Fibroblast of skin of abdomen (primary cell): ENCODE data around the gene DHX32. TPM values are rescaled to one million over a fixed set of nuclear protein-coding genes. Genes with fewer than 3 reads are reported as not detected.
"Not testable (repeated sequence)": the region's sequence is repeated elsewhere in the genome, so short reads cannot be mapped to it uniquely, and the experiment has no call there.

ENCODE experiments used
- DNase-seq: peaks from one replicate; pipeline ENCODE4 v3.0.0-alpha.2; 2013
- polyA plus RNA-seq, 2 experiments: library from polyadenylated mRNA; unstranded; fragments of 120-200 nt; gene quantifications; one replicate each; pipeline ENCODE4 v1.2.1, GENCODE V29; 2013; ENCODE audit not compliant: insufficient read length in 2 of 2

Gene DHX32, protein sequence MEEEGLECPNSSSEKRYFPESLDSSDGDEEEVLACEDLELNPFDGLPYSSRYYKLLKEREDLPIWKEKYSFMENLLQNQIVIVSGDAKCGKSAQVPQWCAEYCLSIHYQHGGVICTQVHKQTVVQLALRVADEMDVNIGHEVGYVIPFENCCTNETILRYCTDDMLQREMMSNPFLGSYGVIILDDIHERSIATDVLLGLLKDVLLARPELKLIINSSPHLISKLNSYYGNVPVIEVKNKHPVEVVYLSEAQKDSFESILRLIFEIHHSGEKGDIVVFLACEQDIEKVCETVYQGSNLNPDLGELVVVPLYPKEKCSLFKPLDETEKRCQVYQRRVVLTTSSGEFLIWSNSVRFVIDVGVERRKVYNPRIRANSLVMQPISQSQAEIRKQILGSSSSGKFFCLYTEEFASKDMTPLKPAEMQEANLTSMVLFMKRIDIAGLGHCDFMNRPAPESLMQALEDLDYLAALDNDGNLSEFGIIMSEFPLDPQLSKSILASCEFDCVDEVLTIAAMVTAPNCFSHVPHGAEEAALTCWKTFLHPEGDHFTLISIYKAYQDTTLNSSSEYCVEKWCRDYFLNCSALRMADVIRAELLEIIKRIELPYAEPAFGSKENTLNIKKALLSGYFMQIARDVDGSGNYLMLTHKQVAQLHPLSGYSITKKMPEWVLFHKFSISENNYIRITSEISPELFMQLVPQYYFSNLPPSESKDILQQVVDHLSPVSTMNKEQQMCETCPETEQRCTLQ
- polyA plus RNA-seq (2013, experiment 1 of 2; ENCODE audit: insufficient read length) = 21.2 TPM
- polyA plus RNA-seq (2013, experiment 2 of 2; ENCODE audit: insufficient read length) = 20.1 TPM

DNA sequence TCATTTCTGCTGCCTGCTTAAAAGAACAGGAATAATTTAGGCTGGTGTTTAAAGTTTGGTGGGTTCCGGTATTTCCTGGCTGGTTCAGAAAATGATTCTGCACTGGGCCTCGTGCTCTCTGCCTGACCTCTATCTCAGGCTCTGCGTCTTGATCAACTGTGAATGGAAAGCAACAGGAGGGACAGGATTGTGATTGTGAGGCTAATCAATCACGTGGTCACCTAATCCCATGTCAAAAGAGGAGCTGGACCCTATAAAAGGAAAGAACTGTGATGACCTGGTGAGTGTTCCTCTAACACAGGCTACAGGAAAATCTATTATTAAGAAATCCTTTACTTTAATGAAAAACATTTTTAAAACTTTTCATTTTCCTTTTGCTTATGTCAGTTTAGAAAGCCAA, at the start of gene DHX32:
TSS of gene DHX32 (minus strand) at position 101 of the 400 bp plus-strand sequence. CDS start 468 bp downstream, outside the sequence.
- DNase-seq = no peak

DNA sequence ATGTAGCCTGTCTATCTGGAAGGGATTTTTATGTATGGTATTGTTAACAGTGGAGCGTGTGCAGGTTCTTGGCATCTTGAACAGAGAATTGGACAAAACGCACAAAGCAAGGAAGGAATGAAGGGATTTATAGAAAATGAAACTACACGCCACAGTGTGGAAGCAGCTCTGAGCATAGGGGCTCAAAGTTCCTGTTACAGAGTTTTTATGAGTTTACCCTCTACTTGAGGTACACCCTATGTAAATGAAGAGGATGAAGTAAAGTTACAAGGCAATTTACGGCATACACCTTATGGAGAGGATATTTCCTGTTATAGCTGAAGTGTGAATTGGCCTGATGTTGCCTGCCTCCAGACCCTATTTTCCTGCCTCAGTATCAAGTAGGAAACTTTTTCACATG, 48.5 kb upstream of the DHX32 start:
- no peak for DNase-seq

GRCh38 chr10:125928928-125929585, 48.0 kb upstream of the DHX32 start:
- no peak for DNase-seq

- DNase-seq = not testable (repeated sequence)
These were observed 46.2 kb upstream of the DHX32 start for GRCh38 chr10:125927265-125927664.

GRCh38 chr10:125926247-125926646, 45.2 kb upstream of the DHX32 start:
- DNase-seq = no peak

GRCh38 chr10:125925262-125925834, 44.3 kb upstream of the DHX32 start:
- no peak for DNase-seq

DNA sequence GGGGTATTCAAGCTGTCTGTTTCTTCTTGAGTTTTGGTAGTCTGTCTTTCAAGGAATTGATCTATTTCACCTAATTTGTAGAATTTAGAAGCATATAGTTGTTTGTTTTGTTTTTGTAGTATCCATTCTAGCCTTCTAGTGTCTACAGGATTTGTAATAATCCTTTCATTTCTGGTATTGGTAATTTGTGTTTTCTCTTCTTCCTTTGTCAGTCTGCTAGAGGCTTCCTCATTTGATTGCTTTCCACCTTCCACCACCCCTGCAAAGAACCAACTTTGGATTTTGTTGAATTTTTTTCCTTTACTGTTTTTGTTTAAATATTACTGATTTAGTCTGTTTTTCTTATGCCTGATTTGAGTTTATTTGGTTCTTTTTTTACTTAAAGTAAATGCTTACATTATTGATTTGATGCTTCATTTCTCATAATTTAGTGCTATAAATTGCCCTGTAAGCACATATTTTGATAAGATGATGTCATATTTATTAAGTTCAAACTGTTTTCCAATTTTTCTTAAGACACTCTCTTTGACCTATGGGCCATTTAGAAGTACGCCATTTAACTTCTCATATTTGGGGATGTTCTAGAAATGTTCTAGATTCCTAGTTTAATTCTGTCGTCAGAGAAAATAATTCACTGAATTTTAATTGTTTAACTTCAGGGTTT, 40.7 kb upstream of the DHX32 start:
- DNase-seq = not testable (repeated sequence)

DNA sequence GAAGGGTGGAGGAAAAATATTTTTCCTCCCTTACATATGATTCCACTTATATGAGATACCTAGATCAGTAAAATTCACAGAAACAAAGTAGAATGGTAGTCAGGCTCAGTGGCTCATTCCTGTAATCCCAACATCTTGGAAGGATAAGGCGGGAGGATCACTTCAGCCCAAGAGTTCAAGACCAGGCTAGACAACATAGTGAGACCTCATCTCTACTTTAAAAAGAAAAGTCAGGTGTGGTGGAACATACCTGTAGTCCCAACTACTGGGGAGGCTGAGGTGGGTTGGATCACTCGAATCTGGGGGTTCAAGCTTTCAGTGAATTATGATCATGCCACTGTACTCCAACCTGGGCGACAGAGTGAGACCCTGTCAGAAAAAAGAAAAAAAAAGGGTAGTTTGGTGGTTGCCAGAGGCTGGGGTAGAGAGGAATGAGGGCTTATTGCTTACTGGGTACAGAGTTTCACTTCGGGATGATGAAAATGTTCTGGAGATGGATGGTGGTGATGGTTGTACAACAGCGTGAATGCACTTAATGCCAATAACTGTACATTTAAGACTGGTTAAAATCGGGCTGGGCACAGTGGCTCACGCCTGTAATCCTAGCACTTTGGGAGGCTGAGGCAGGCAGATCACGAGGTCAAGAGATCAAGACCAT, 36.7 kb upstream of the DHX32 start:
- DNase-seq = not testable (repeated sequence)

- no peak for DNase-seq
These were observed 35.9 kb upstream of the DHX32 start for GRCh38 chr10:125916977-125917376.

- DNase-seq = not testable (repeated sequence)
These were observed 32.2 kb upstream of the DHX32 start for GRCh38 chr10:125913277-125913676.

- no peak for DNase-seq
These were observed 30.9 kb upstream of the DHX32 start for GRCh38 chr10:125911990-125912389.

- no peak for DNase-seq
These were observed 30.1 kb upstream of the DHX32 start for GRCh38 chr10:125911145-125911544.

GRCh38 chr10:125909491-125909890, 28.4 kb upstream of the DHX32 start:
- DNase-seq = not testable (repeated sequence)

DNA sequence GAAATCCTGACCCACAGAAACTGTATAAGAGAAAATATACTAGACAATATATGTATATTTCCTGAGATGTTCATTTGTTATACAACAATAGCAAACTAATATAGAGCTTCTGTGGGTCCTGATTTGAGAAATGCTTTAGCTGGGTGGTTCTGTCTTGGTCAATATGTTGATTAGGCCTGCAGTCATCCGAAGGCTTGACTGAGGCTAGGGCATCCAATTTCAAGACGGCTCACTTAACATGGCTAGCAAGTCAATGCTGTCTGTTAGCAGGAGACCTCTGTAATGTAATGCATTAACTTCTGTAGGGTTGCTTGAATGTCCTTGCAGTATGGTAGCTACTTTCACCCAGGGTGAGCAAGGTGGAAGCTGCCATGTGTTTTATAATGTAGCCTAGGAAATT, 27.7 kb upstream of the DHX32 start:
- DNase-seq = not testable (repeated sequence)

DNA sequence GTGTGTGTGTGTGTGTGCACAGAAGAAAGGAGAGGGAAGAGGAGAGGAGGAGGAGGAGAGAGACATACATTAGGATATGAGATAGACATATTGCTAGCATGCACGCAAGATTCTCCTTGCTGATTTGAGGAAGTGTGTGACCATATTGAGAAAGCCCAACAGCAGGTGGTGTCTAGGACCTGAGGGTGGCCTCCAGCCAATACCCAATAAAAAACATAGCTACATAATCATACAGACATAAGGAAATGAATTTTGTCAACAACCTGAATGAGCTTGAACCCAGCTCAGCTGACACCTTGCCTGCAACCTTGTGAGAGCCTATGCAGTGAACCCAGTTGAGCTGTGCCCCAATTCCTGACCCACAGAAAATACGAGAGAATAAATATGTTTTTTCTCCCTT, 26.5 kb upstream of the DHX32 start:
- DNase-seq = not testable (repeated sequence)

DNA sequence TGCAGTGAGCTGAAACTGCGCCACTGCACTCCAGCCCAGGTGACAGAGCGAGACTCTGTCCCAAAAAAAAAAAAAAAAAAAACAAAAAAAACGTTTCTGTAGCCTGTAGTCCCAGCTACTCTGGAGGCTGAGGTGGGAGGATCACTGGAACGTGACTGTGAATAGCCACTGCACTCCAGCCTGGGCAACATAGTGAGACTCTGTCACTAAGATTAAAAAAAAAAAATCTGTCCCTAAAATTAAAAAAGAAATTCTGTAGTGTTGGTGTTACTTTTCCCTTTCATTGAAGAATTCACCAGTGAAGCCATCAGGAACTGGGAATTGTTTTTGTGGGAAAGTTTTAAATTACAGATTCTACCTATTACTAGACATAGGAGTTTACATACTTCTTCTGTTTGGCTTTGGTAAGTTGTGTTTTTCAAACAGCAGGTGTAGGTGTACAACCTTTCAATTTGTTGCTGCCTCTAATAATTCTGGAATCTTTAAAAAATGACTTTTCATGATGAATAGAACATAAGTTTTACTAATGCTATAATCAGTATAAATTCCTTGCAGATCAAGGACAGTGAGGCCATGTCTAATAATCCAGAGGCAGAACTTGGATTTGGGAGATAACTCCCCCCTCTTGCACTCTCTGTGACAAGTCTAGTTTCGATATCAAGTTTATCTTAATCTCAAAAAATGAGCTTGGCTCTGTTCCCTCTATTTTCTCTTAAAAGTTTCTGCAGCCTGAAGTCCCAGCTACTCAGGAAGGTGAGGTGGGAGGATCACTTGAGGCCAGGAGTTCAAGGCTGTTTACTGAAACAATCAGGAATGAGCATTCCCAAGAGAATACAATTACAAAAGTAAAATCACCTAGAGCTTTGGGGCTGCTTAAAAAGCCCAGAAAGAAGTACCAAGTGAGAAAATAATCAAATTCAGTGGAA, 24.2 kb upstream of the DHX32 start:
- not testable (repeated sequence) for DNase-seq

DNA sequence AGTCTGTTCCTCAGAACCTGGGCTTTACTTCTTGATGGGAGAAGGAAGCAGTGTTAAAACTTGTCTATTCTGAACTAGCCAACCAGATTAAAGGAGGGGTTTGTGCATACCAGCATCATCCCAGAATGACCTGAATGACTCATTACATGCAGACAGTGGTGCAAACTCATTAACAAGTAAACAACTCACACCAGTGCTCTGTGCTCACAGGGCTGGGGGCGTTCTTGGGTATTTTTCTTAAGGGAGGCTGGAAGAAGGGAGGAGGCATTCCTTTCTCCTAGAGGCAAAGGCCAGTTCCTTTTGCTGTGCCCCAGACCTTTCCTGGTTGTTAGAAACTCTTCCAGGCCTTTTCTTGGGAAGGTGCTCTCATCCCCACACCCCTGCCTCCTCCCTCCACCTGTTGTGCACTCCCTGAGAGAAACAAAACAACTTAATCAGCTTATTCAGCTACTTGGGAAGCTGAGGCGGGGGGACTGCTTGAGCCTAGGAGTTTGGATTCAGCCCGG, 22.1 kb upstream of the DHX32 start:
- DNase-seq = not testable (repeated sequence)

- not testable (repeated sequence) for DNase-seq
These were observed 19.9 kb upstream of the DHX32 start for GRCh38 chr10:125900963-125901362.

- DNase-seq = not testable (repeated sequence)
These were observed 16.2 kb upstream of the DHX32 start for GRCh38 chr10:125897317-125897716.
